ENCODE results near the gene TAAR9.

The TAAR9 gene

DNA sequence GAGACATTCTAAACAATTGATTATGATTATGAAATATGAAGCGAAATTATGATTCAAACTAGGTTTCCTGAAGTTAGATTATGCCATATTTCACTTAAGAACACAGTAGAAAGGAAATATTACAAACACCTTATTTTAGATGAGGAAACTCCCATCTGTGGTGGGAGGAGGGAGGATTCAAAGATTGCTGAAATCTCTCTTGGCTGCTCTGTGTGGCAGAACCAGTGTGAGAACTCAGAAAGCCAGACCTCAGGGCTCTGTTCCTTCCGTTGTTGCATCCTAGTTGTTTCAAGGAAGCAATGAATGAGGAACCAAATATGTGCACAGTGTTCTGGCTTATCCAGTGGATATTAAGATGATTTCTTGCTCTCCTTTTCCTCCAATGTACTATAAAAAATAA lies 49.3 kb downstream of the TAAR9 start:
- DNase-seq (ENCODE audit: low read depth in 2 of 2) = no peak

All from stimulated activated CD4-positive, alpha-beta T cell treated with anti-CD3 and anti-CD28 coated beads, Interleukin-4, amount 100 ng/mL, for 48 hours (primary cell).